Stomach (tissue), 9 donors: ENCODE measurements around the gene PDLIM4. TPM values are rescaled to one million over a fixed set of nuclear protein-coding genes. Genes with fewer than 3 reads are reported as not detected.

Experiments used
- DNase-seq, 2 donors: peaks; one replicate each; pipeline versions ENCODE4 v3.0.0 to v3.0.0-alpha.2; 2013 to 2019
- H3K27ac ChIP-seq, 5 donors: fragments of 200-600 bp in 4 of 5; sonication (generic) in 4 of 5; one replicate each; pipeline ENCODE4 v1.5.1; 2013 to 2019; ENCODE audit warnings: mild to moderate bottlenecking in 1 of 5, moderate library complexity in 1 of 5
- H3K27me3 ChIP-seq, 3 donors: fragments of 200-600 bp; sonication (generic); one replicate each; pipeline ENCODE4 v1.5.1; 2017 to 2019; ENCODE audit warnings: mixed run types in 1 of 3
- H3K36me3 ChIP-seq, 4 donors: fragments of 200-600 bp; sonication (generic); 1 replicate in 3 of 4; 2 replicates in 1 of 4; pipeline ENCODE4 v1.5.1; 2016 to 2019
- H3K4me1 ChIP-seq, 4 donors: fragments of 200-600 bp; sonication (generic); one replicate each; pipeline ENCODE4 v1.5.1; 2016 to 2019
- H3K4me3 ChIP-seq, 4 donors: fragments of 200-600 bp; sonication (generic) in 3 of 4; one replicate each; pipeline ENCODE4 v1.5.1; 2016 to 2019; ENCODE audit warnings: mild to moderate bottlenecking in 1 of 4
- H3K9me3 ChIP-seq, 4 donors: fragments of 200-600 bp; sonication (generic); one replicate each; pipeline ENCODE4 v1.5.1; 2016 to 2019
- CTCF ChIP-seq, 7 experiments: fragments of 450-650 bp in 4 of 7; fragments of 200-600 bp in 3 of 7; sonication (generic) in 3 of 7; IDR thresholded peaks; one replicate each; pipeline ENCODE4 v1.5.1; 2016 to 2019; ENCODE audit warnings: antibody characterized with exemption in 7 of 7, control low read depth in 2 of 7, mild to moderate bottlenecking in 1 of 7
- EP300 ChIP-seq: sonication (generic); formaldehyde crosslinking; IDR thresholded peaks from one replicate; pipeline ENCODE4 v1.6.1; 2017; ENCODE audit warnings: antibody characterized with exemption
- POLR2A ChIP-seq, 4 donors: fragments of 450-650 bp; IDR thresholded peaks; one replicate each; pipeline ENCODE4 v1.6.1; 2016; ENCODE audit warnings: antibody characterized with exemption in 4 of 4, control low read depth in 2 of 4, mild to moderate bottlenecking in 1 of 4, moderate library complexity in 1 of 4
- POLR2AphosphoS5 ChIP-seq, 3 donors: sonication (generic); formaldehyde crosslinking; IDR thresholded peaks; one replicate each; pipeline ENCODE4 v1.6.1; 2016; ENCODE audit warnings: antibody characterized with exemption in 3 of 3
- WGBS, 5 donors: extraction: QIAGEN DNeasy Blood & Tissue Kit in 3 of 5; methylation state at CpG; one replicate each; pipeline versions ENCODE4 v1.1.5 to v1.1.7; 2013 to 2018; 5-methylcytosine and 5-hydroxymethylcytosine counted together
- intact Hi-C: fragments of 100-400 bp; cut with DNase I; formaldehyde crosslinking; loops from one replicate; pipeline ENCODE4 v1.15.1; 2023; ENCODE audit warnings: low total_unique reads
- polyA plus RNA-seq, 3 donors: library from polyadenylated mRNA; stranded (reverse); fragments of 200-250 nt; gene quantifications; one replicate each; pipeline ENCODE4 v1.2.3, GENCODE V29; 2013
- total RNA-seq, 5 donors: library from RNA; depleted of rRNA; stranded (reverse); fragments of >200 nt; gene quantifications; one replicate each; pipeline versions ENCODE4 v1.1.0 to v1.2.3, GENCODE V29; 2014 to 2016
- donor health status: healthy with polysubstance abuse.
- donor health status: Bipolar disorder and iron deficiency.
- donor health status: healthy.

The PDLIM4 gene
- total and polyA plus RNA-seq, 8 donors = 11.2 to 52.4 (median 17.0) TPM; not detected in 1

DNA sequence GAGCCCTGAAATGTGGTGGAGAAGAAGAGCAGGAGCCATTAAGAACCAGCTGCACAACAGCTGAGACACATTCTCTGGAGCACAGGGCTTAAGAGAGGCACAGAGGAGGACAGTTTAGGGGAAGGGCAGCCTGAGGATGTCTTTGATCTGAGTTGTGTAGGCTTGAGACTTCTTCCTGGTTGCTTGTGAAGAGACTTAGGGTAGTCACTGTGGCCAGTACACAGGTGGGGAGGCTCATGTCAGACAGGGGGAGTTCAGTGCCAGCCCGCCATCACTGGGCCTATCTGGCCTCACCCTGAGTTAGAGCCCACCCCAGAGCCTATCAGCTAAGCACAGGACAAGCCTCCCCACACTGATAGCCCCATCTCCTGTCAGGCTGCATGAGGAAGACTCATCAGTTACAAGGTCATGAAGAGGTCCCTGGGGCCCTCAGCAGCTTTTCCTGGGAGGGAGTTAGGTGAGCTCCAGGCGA, 56.5 kb downstream of the PDLIM4 start:
- intact Hi-C loops = no loop called here
- TF ChIP-seq EP300 (no peak), POLR2A (IDR thresholded peaks at IDR 0.05) (no peak), CTCF (IDR thresholded peaks at IDR 0.05) (no peak), POLR2AphosphoS5 (IDR thresholded peaks at IDR 0.05) (no peak)
- DNase-seq = no peak
- Histone ChIP-seq H3K27me3 (no peaks in the 10 kb centered on the region), H3K4me3 (no peak overlapping the region), H3K36me3 (peaks cover 0 to 27% (median 2%) of the 10 kb centered on the region in 4 donors), H3K27ac (no peak overlapping the region), H3K9me3 (no peaks in the 10 kb centered on the region), H3K4me1 (peaks cover 0 to 3% (median 0%) of the 10 kb centered on the region in 4 donors)
- WGBS, 5 donors = 93 to 100% (median 98%) methylated on average over 1 to 2 of the region's 2 CpGs

DNA sequence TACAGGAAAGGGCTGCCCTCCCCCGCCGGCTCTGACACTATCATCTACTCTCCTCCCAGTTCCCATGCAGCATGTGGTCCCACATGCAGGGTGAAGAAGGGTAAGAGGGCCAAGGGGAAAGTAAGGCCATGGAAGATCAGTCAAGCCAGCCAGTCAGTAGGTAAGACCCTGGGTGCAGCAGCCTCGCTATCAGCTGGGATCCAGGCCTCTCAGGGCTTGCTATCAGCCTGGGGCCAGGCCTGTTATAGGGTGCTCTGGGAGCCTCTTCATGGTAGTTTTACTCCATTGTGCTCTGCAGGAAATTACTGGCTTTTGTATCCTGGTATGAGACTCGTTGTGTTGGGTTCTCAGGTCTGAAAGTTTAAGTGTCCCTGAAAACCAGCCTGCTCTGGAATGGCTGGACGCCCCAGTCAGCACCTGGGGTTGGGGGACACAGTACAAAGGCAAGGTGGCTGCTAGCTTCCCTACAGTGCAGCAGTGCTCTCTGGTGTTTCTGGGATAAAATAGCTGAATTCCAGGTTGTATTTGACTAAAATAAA, 58.1 kb downstream of the PDLIM4 start:
- Histone ChIP-seq H3K9me3 (no peaks in the 10 kb centered on the region), H3K4me1 (peaks cover 0 to 14% (median 4%) of the 10 kb centered on the region in 4 donors), H3K36me3 (peaks cover 0 to 27% (median 2%) of the 10 kb centered on the region in 4 donors), H3K4me3 (no peak overlapping the region), H3K27me3 (no peaks in the 10 kb centered on the region), H3K27ac (no peak overlapping the region)
- TF ChIP-seq POLR2AphosphoS5 (IDR thresholded peaks at IDR 0.05) (no peak), CTCF (IDR thresholded peaks at IDR 0.05) (no peak), EP300 (no peak), POLR2A (IDR thresholded peaks at IDR 0.05) (no peak)
- DNase-seq = no peak
- 79 to 93% (median 83%) methylated on average over 5 of the region's 5 CpGs for WGBS, 5 donors
- intact Hi-C loops = no loop called here

DNA sequence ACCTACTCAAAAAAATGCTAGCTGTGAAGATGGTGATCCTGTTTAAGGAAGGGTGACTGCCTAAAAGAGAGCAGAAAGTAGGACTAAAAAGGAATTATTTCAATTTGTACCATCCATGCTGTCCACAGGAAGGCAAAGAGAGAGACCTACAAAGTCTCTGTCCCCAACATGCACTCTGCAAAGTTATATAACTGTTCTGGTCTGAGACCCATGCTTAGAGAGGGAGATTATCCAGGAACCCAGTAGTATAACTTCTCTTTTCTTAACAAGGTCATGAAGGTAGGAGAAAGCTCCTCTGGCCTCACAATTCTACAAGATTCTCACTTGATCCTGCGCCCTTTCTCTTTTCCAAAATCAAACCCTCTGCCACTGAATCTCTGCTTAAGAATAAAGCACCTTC, 62.5 kb downstream of the PDLIM4 start:
- H3K4me1 ChIP-seq = peaks cover 0 to 31% (median 17%) of the 10 kb centered on the region in 4 donors
- TF ChIP-seq CTCF (IDR thresholded peaks at IDR 0.05) (no peak), POLR2A (IDR thresholded peaks at IDR 0.05) (no peak), EP300 (no peak), POLR2AphosphoS5 (IDR thresholded peaks at IDR 0.05) (no peak)
- H3K4me3 ChIP-seq = no peak overlapping the region
- H3K27ac ChIP-seq = no peak overlapping the region
- WGBS, 5 donors = 84 to 97% (median 91%) methylated on average over 1 of the region's 1 CpG
- DNase-seq = no peak
- peaks cover 0 to 28% (median 4%) of the 10 kb centered on the region in 4 donors for H3K36me3 ChIP-seq
- no peaks in the 10 kb centered on the region for H3K9me3 ChIP-seq
- intact Hi-C loops = no loop called here
- no peaks in the 10 kb centered on the region for H3K27me3 ChIP-seq

DNA sequence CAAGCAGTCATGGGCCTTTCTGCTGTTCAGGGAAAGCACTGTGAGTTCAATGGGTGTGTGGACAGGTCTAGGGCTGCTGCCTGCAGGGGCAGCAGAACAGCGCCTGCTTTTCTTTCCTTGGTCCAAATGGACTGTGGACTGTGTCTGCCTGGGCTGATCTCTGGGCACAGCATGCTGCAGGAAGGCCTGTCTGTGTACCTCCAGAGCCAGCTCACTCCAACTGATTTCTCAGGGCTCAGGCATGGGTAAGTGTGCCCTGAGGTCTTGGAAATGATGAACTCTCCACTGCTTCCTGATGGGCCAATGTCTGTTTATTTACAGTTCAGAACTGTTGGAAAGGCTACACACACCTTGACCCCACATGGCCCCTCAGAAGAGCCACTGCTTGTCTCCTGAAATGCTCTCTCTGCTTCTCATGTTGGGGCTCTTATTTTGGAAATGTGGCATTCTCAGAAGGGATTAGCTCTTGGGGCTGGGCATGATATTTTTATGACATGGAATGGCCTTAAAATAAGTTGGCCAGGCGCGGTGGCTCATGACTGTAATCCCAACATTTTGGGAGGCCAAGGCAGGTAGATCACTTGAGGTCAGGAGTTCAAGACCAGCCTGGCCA, 63.7 kb downstream of the PDLIM4 start:
- WGBS, 5 donors = 79 to 100% (median 93%) methylated on average over 3 of the region's 3 CpGs
- Histone ChIP-seq H3K27ac (no peak overlapping the region), H3K9me3 (no peaks in the 10 kb centered on the region), H3K27me3 (no peaks in the 10 kb centered on the region), H3K4me3 (no peak overlapping the region), H3K36me3 (peaks cover 0 to 16% (median 4%) of the 10 kb centered on the region in 4 donors), H3K4me1 (peaks cover 0 to 31% (median 17%) of the 10 kb centered on the region in 4 donors)
- no peak for DNase-seq
- TF ChIP-seq POLR2A (IDR thresholded peaks at IDR 0.05) = no peak
- no peak for TF ChIP-seq CTCF (IDR thresholded peaks at IDR 0.05)
- no peak for TF ChIP-seq POLR2AphosphoS5 (IDR thresholded peaks at IDR 0.05)
- TF ChIP-seq EP300 = no peak
- intact Hi-C loops = no loop called here
